Activated naive CD4-positive, alpha-beta T cell treated with anti-CD3 and anti-CD28 coated beads, Interleukin-2, amount 50 U/mL, for 24 hours (primary cell): ENCODE measurements around the gene ZBTB48.
"Not testable (repeated sequence)": the region's sequence is repeated elsewhere in the genome, so short reads cannot be mapped to it uniquely, and the experiment has no call there.

Source experiments
- H3K27ac Mint-ChIP-seq: one replicate; pipeline ENCODE4 v1.8.0; 2021; ENCODE audit warnings: mild to moderate bottlenecking, mixed read lengths
- H3K27me3 Mint-ChIP-seq: one replicate; pipeline ENCODE4 v1.8.0; 2021; ENCODE audit warnings: mixed read lengths
- H3K36me3 Mint-ChIP-seq: one replicate; pipeline ENCODE4 v1.8.0; 2021; ENCODE audit warnings: mixed read lengths
- H3K4me1 Mint-ChIP-seq: one replicate; pipeline ENCODE4 v1.8.0; 2021; ENCODE audit warnings: mixed read lengths
- H3K4me3 Mint-ChIP-seq: one replicate; pipeline ENCODE4 v1.8.0; 2021; ENCODE audit warnings: mild to moderate bottlenecking, mixed read lengths
- H3K9me3 Mint-ChIP-seq: one replicate; pipeline ENCODE4 v1.8.0; 2021; ENCODE audit warnings: mixed read lengths

Gene ZBTB48

DNA sequence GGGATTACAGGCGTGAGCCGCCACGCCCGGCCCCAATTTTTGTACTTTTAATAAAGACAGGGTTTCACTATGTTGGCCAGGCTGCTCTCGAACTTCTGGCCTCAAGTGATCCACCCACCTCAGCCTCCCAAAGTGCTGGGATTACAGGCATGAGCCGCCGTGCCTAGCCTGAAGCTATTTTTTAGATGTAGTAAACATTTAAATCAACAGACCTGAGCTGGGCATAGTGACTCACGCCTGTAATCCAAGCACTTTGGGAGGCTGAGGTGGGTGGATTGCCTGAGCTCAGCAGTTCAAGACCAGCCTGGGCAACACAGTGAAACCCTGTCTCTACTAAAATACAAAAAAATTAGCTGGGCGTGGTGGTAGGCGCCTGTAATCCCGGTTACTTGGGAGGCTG, 20.6 kb upstream of the ZBTB48 start:
- not testable (repeated sequence) for H3K36me3 Mint-ChIP-seq, H3K4me1 Mint-ChIP-seq, H3K9me3 Mint-ChIP-seq, H3K27me3 Mint-ChIP-seq, H3K27ac Mint-ChIP-seq, H3K4me3 Mint-ChIP-seq

DNA sequence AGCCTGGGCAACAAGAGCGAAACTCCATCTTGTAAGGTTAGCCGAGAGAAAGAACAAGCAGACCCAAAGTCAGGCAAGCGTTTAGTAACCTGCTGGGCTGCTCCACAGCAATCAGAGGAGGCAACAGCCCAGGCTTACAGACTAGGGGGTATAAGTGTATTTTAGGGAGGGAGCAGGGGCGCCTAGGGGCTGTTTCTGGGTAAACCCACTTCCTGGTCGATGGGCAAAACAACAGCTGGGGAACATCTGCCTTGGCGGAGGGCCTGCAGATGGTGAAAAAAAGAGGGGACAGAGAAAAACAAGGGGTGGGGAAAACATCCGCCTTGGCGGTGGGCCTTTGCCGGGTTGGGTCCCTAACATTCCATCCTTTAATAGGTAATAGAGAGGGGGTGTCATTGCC, 19.5 kb upstream of the ZBTB48 start:
- no peaks in the 10 kb centered on the region for H3K36me3 Mint-ChIP-seq
- H3K4me1 Mint-ChIP-seq, result no peaks in the 10 kb centered on the region
- H3K27me3 Mint-ChIP-seq, result no peaks in the 10 kb centered on the region
- no peak overlapping the region for H3K27ac Mint-ChIP-seq
- no peaks in the 10 kb centered on the region for H3K9me3 Mint-ChIP-seq
- H3K4me3 Mint-ChIP-seq, result no peak overlapping the region

DNA sequence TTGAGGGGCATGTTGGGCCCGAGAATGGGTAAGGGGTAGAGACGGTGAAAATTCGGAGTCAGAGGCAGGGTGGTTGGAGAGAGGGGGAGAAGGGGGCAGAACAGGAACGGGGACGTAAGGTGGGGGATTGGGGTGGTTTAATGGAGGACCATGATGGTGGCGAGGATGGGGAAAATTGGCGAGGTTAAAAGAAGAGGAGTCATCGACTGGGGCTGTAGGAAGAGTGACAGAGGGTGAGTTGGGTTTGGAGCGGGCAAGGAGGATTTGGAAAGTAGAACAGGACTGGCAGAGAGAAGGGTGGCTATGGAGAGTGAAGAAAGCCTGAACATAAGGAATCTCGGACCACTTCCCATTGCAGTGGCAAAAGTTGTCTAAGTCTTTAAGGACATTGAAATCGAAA, 10.8 kb upstream of the ZBTB48 start:
- Mint-ChIP-seq H3K27me3 (no peaks in the 10 kb centered on the region), H3K4me1 (no peaks in the 10 kb centered on the region), H3K4me3 (no peak overlapping the region), H3K36me3 (no peaks in the 10 kb centered on the region), H3K27ac (no peak overlapping the region), H3K9me3 (no peaks in the 10 kb centered on the region)

DNA sequence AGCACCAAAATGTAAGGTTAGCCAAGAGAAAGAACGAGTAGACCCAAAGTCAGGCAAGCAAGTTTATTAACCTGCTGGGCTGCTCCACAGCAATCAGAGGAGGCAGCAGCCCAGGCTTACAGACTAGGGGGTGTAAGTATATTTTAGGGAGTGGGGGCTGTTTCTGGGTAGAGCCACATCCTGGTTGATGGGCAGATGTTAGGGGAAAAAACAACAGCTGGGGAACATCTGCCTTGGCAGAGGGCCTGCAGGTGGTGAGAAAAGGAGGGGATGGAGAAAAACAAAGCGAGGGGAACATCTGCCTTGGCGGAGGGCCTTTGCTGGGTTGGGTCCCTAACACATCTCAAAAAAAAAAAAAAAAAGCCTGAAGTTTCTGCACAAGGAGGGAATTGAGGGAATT, 9.7 kb upstream of the ZBTB48 start:
- no peaks in the 10 kb centered on the region for H3K4me1 Mint-ChIP-seq
- no peaks in the 10 kb centered on the region for H3K27me3 Mint-ChIP-seq
- H3K9me3 Mint-ChIP-seq, result no peaks in the 10 kb centered on the region
- H3K4me3 Mint-ChIP-seq, result no peak overlapping the region
- no peak overlapping the region for H3K27ac Mint-ChIP-seq
- H3K36me3 Mint-ChIP-seq, result no peaks in the 10 kb centered on the region

DNA sequence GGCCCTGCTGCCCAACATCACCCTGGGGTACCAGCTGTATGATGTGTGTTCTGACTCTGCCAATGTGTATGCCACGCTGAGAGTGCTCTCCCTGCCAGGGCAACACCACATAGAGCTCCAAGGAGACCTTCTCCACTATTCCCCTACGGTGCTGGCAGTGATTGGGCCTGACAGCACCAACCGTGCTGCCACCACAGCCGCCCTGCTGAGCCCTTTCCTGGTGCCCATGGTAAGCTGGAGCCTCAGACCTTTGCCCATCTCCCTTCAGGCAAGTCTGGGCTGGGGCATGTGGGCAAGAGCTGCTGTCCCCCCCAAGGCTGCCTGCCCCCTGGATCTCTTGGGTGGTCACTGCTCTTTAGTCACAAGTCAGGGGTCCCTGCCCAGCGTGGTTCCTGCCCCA, 8.8 kb upstream of the ZBTB48 start:
- Mint-ChIP-seq H3K4me3 (no peak overlapping the region), H3K27ac (no peak overlapping the region), H3K27me3 (no peaks in the 10 kb centered on the region), H3K4me1 (no peaks in the 10 kb centered on the region), H3K36me3 (no peaks in the 10 kb centered on the region), H3K9me3 (no peaks in the 10 kb centered on the region)

DNA sequence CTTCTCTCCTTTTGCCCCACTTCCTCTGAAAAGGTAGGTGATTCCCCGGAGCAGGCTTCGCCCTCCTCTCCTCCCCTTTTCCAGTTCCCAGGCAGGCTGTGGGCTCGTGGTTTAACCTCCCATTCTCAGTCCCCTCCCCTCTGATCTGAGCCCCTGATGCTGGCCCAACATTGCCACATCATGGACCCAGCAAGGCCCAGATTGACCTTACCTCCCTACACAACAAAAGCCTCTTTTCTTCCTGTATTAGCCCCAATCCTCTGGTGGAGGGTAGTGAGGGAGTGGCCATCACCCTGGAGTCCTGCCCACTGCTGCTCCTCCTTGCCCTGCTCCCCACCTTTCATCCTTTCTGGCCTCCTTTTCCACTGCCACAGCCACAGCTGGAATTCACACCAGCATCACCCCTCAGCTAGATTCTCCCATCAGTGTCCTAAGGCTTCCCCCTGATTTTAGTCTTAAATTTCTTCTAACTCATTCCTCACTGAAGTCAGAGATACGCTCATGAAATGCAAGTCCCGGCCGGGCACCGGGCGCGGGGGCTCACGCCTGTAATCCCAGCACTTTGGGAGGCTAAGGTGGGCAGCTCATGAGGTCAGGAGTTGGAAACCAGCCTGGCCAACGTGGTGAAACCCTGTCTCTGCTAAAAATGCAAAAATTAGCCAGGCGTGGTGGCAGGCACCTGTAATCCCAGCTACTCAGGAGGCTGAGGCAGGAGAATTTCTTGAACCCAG, 7.0 kb upstream of the ZBTB48 start:
- Mint-ChIP-seq H3K9me3 (no peaks in the 10 kb centered on the region), H3K4me3 (no peak overlapping the region), H3K4me1 (no peaks in the 10 kb centered on the region)

DNA sequence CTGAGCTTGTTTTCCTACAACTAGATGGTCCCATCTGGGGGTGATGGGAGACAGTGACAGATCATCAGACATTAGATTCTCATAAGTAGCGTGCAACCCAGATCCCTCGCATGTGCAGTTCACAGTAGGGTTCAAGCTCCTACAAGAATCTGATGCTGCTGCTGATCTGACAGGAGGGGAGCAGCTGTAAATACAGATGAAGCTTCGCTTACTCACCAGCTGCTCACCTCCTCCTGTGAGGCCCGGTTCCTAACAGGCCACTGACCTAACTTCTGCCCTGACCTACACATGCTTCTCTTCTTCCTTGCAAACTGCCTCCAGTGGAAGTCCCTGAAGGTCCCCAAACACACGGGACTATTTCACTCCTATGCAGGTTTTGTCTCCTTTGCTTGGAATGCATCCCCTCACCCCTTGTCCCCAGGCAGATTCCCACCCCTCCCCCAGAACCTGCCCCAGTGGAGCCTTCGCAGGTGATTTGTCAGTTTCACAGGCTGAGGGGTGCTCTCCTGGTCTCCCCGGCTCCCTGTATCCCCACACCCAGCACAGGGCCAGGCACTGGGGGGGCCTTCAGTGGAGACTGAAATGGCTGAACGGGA, 5.7 kb upstream of the ZBTB48 start:
- no peaks in the 10 kb centered on the region for H3K36me3 Mint-ChIP-seq
- H3K9me3 Mint-ChIP-seq, result no peaks in the 10 kb centered on the region
- H3K27ac Mint-ChIP-seq, result no peak overlapping the region
- no peak overlapping the region for H3K4me3 Mint-ChIP-seq
- peaks cover 3% of the 10 kb centered on the region for H3K4me1 Mint-ChIP-seq
- H3K27me3 Mint-ChIP-seq, result no peaks in the 10 kb centered on the region

More for the DNA sequence above, 7.0 kb upstream of the ZBTB48 start:
- no peaks in the 10 kb centered on the region for H3K27me3 Mint-ChIP-seq
- no peak overlapping the region for H3K27ac Mint-ChIP-seq
- H3K36me3 Mint-ChIP-seq, result no peaks in the 10 kb centered on the region

DNA sequence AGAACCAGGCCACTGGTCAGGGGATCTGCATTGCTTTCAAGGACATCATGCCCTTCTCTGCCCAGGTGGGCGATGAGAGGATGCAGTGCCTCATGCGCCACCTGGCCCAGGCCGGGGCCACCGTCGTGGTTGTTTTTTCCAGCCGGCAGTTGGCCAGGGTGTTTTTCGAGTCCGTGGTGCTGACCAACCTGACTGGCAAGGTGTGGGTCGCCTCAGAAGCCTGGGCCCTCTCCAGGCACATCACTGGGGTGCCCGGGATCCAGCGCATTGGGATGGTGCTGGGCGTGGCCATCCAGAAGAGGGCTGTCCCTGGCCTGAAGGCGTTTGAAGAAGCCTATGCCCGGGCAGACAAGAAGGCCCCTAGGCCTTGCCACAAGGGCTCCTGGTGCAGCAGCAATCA, 5.0 kb upstream of the ZBTB48 start:
- Mint-ChIP-seq H3K9me3 (no peaks in the 10 kb centered on the region), H3K27me3 (no peaks in the 10 kb centered on the region), H3K36me3 (no peaks in the 10 kb centered on the region), H3K4me1 (peaks cover 10% of the 10 kb centered on the region), H3K4me3 (no peak overlapping the region), H3K27ac (no peak overlapping the region)

DNA sequence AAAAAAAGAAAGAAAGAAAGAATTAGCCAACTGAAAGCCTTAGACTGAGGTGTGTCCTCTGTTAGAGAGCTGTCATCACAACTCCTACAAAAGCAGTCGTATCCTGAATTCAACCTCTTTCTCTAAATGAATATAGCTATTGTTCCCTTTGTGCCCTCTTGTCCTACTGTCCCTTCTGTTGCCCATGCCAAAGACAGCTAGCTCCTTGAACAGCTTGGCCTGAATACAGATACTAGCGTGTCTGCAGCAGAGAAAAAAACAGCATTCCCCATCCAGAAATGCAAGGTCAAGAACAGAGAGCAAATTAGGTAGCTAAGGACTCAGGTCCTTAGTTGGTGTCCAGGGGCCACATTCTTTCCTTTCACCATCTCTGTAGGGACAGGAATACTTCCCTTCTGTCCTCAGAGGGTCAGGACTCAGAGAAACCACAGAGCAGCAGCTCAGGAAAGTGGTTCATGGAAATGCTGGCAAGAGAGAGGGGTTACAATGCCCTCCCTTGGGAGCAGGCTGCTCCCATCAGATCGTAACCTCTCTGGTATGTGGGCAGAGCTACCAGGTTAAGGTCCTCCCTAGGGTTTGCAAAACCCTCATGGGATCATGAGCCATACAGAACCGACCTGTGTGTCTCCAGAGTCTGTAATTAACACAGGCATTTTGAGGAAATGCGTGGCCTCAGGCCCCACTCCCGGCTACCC, 1.8 kb upstream of the ZBTB48 start:
- H3K4me1 Mint-ChIP-seq, result peaks cover 36% of the 10 kb centered on the region
- no peaks in the 10 kb centered on the region for H3K36me3 Mint-ChIP-seq
- no peak overlapping the region for H3K4me3 Mint-ChIP-seq
- no peaks in the 10 kb centered on the region for H3K27me3 Mint-ChIP-seq
- H3K27ac Mint-ChIP-seq, result no peak overlapping the region
- no peaks in the 10 kb centered on the region for H3K9me3 Mint-ChIP-seq

DNA sequence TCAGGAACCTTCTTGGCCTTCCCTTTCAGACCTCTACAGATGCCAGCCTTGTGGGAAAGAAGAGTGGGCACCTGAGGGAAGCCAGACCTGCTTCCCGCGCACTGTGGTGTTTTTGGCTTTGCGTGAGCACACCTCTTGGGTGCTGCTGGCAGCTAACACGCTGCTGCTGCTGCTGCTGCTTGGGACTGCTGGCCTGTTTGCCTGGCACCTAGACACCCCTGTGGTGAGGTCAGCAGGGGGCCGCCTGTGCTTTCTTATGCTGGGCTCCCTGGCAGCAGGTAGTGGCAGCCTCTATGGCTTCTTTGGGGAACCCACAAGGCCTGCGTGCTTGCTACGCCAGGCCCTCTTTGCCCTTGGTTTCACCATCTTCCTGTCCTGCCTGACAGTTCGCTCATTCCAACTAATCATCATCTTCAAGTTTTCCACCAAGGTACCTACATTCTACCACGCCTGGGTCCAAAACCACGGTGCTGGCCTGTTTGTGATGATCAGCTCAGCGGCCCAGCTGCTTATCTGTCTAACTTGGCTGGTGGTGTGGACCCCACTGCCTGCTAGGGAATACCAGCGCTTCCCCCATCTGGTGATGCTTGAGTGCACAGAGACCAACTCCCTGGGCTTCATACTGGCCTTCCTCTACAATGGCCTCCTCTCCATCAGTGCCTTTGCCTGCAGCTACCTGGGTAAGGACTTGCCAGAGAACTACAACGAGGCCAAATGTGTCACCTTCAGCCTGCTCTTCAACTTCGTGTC, 995 bp upstream of the ZBTB48 start:
- H3K4me1 Mint-ChIP-seq, result peaks cover 36% of the 10 kb centered on the region
- H3K27me3 Mint-ChIP-seq, result no peaks in the 10 kb centered on the region
- H3K27ac Mint-ChIP-seq, result no peak overlapping the region
- H3K36me3 Mint-ChIP-seq, result no peaks in the 10 kb centered on the region
- peak overlapping the region; percentile 95 for H3K4me3 Mint-ChIP-seq
- no peaks in the 10 kb centered on the region for H3K9me3 Mint-ChIP-seq

DNA sequence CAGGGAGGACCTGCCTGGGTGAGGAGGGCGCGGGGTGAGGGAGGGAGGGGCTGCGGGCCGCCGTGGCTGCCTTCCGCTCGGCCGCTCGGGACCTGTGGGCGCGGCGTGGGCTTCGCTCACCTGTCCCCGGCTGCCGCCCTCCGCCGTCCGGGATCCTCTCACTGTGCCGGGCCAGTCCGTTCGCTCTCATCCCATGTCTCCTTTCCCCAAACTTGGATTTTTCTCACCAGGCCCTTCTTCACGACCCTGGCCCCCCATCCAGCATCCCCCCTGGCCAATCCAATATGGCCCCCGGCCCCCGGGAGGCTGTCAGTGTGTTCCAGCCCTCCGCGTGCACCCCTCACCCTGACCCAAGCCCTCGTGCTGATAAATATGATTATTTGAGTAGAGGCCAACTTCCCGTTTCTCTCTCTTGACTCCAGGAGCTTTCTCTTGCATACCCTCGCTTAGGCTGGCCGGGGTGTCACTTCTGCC, 362 bp downstream of the ZBTB48 start:
- Mint-ChIP-seq H3K27me3 (no peaks in the 10 kb centered on the region), H3K4me3 (peak overlapping the region; percentile 95), H3K27ac (peak overlapping the region; percentile 98), H3K9me3 (no peaks in the 10 kb centered on the region), H3K4me1 (peaks cover 46% of the 10 kb centered on the region), H3K36me3 (no peaks in the 10 kb centered on the region)

DNA sequence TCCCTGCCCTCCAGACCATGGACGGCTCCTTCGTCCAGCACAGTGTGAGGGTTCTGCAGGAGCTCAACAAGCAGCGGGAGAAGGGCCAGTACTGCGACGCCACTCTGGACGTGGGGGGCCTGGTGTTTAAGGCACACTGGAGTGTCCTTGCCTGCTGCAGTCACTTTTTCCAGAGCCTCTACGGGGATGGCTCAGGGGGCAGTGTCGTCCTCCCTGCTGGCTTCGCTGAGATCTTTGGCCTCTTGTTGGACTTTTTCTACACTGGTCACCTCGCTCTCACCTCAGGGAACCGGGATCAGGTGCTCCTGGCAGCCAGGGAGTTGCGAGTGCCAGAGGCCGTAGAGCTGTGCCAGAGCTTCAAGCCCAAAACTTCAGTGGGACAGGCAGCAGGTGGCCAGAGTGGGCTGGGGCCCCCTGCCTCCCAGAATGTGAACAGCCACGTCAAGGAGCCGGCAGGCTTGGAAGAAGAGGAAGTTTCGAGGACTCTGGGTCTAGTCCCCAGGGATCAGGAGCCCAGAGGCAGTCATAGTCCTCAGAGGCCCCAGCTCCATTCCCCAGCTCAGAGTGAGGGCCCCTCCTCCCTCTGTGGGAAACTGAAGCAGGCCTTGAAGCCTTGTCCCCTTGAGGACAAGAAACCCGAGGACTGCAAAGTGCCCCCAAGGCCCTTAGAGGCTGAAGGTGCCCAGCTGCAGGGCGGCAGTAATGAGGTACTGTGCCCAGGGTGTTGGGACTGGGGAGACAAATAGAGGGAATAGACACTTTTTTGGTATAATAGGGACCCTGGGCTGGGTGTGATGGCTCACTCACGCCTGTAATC, 1.0 kb downstream of the ZBTB48 start:
- Mint-ChIP-seq H3K4me3 (peak overlapping the region; percentile 95), H3K27me3 (no peaks in the 10 kb centered on the region), H3K27ac (peak overlapping the region; percentile 76), H3K36me3 (no peaks in the 10 kb centered on the region), H3K4me1 (peaks cover 47% of the 10 kb centered on the region), H3K9me3 (no peaks in the 10 kb centered on the region)

DNA sequence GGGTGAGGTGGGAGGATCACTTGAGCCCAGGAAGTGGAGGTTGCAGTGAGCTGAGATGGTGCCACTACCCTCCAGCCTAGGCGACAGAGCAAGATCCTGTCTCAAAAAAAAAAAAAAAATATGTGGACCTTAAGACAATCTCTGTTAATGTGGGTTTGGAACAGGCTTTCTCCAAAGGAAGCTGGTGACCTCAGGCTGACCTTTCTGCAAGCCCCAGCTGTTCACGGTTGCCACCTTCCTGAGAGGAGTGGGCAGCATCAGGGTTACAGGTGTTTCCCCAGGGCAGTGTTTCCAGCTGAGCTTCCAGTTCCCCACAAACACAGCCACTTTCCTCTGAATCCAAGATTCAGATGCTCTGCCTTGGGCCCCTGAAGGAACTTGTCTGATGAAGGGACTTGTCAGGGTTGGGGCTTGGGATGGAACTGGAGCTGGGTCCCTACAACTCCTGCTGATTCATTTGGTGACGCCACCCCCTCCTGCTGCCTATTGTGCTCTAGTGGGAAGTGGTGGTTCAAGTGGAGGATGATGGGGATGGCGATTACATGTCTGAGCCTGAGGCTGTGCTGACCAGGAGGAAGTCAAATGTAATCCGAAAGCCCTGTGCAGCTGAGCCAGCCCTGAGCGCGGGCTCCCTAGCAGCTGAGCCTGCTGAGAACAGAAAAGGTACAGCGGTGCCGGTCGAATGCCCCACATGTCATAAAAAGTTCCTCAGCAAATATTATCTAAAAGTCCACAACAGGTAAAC, 1.9 kb downstream of the ZBTB48 start:
- peaks cover 51% of the 10 kb centered on the region for H3K4me1 Mint-ChIP-seq
- H3K36me3 Mint-ChIP-seq, result no peaks in the 10 kb centered on the region
- H3K27ac Mint-ChIP-seq, result peak overlapping the region; percentile 52
- no peaks in the 10 kb centered on the region for H3K9me3 Mint-ChIP-seq
- peak overlapping the region; percentile 95 for H3K4me3 Mint-ChIP-seq
- no peaks in the 10 kb centered on the region for H3K27me3 Mint-ChIP-seq

DNA sequence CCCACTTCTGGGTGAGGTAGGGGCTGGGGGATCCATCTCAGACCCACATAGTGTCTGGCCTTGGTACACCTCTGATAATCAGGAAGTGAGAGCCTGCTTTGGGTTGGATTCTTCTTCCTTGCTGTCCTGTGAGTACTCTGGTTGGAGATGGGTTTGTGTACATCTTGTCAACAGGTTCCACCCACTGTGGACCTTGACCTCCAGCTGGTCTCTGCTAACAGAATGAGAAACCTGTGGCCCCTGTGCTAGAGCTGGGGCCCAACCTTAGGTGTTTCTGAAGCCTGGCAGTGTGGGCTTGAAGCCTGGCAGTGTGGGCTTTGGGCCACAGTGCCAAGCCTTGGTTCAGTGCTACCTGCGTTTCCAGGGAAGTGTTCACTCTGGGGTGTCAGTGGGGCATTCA, 2.6 kb downstream of the ZBTB48 start:
- Mint-ChIP-seq H3K27ac (peak overlapping the region; percentile 18), H3K9me3 (no peaks in the 10 kb centered on the region), H3K36me3 (no peaks in the 10 kb centered on the region), H3K4me3 (peak overlapping the region; percentile 61), H3K4me1 (peaks cover 53% of the 10 kb centered on the region), H3K27me3 (no peaks in the 10 kb centered on the region)
